BLaER1 treated with 17β-estradiol and CSF1 and Interleukin-3, amounts not matched to agents 10 nM and 100 nM (cell line): ENCODE measurements around the gene PPL.
"Not testable (repeated sequence)": the region's sequence is repeated elsewhere in the genome, so short reads cannot be mapped to it uniquely, and the experiment has no call there.

ENCODE experiments used
- H3K27ac ChIP-seq, 11 experiments: shearing (Covaris generic); formaldehyde crosslinking; 2 replicates each; pipeline ENCODE4 v1.8.1; 2022
- H3K27me3 ChIP-seq, 11 experiments: shearing (Covaris generic); formaldehyde crosslinking; 2 replicates each; pipeline ENCODE4 v1.8.1; 2022
- H3K36me3 ChIP-seq, 11 experiments: shearing (Covaris generic); formaldehyde crosslinking; 2 replicates each; pipeline ENCODE4 v1.8.1; 2022
- H3K4me1 ChIP-seq, 10 experiments: shearing (Covaris generic); formaldehyde crosslinking; 2 replicates each; pipeline ENCODE4 v1.8.1; 2022
- H3K4me2 ChIP-seq, 11 experiments: shearing (Covaris generic); formaldehyde crosslinking; 2 replicates each; pipeline ENCODE4 v1.8.1; 2022
- H3K4me3 ChIP-seq, 10 experiments: shearing (Covaris generic); formaldehyde crosslinking; 2 replicates each; pipeline ENCODE4 v1.8.1; 2022
- H3K9ac ChIP-seq, 11 experiments: shearing (Covaris generic); formaldehyde crosslinking; 2 replicates each; pipeline ENCODE4 v1.8.1; 2022
- H3K9me3 ChIP-seq, 11 experiments: shearing (Covaris generic); formaldehyde crosslinking; replicated peaks in 1 of 11; 2 replicates each; pipeline ENCODE4 v1.8.1; 2022
- H4K20me1 ChIP-seq, 11 experiments: shearing (Covaris generic); formaldehyde crosslinking; 2 replicates each; pipeline ENCODE4 v1.8.1; 2022
- Cebpa-rat ChIP-seq, 11 experiments: shearing (Covaris generic); IDR thresholded peaks; 2 replicates each; pipeline ENCODE4 v1.8.1; 2022

PPL gene

GRCh38 chr16:4962716-4963115 is 25.8 kb upstream of the PPL start:
- peaks cover 0 to 13% (median 0%) of the 10 kb centered on the region in 11 experiments; a peak in 6 of 22 replicates for H4K20me1 ChIP-seq
- peak overlapping the region in 1 of 11 experiments; percentile 11; a peak in 2 of 22 replicates for H3K4me2 ChIP-seq
- H3K36me3 ChIP-seq: no peaks in the 10 kb centered on the region
- peaks cover 0 to 15% (median 0%) of the 10 kb centered on the region in 11 experiments; a peak in 4 of 22 replicates for H3K27me3 ChIP-seq
- TF ChIP-seq Cebpa-rat (IDR thresholded peaks at IDR 0.05): no peak
- peaks cover 6 to 29% (median 7%) of the 10 kb centered on the region in 10 experiments; a peak in 16 of 20 replicates for H3K4me1 ChIP-seq
- H3K4me3 ChIP-seq: no peak overlapping the region
- no peak overlapping the region; a peak in 1 of 22 replicates for H3K9ac ChIP-seq
- peak overlapping the region in 1 of 11 experiments; percentile 42; a peak in 2 of 22 replicates for H3K27ac ChIP-seq
- H3K9me3 ChIP-seq: no peaks in the 10 kb centered on the region

GRCh38 chr16:4960579-4960978 is 23.6 kb upstream of the PPL start:
- peaks cover 0 to 19% (median 11%) of the 10 kb centered on the region in 11 experiments; a peak in 8 of 22 replicates for H4K20me1 ChIP-seq
- TF ChIP-seq Cebpa-rat (IDR thresholded peaks at IDR 0.05): no peak
- no peaks in the 10 kb centered on the region for H3K36me3 ChIP-seq
- H3K4me2 ChIP-seq: no peak overlapping the region
- no peaks in the 10 kb centered on the region for H3K9me3 ChIP-seq
- no peak overlapping the region for H3K4me3 ChIP-seq
- H3K27me3 ChIP-seq: peaks cover 0 to 15% (median 0%) of the 10 kb centered on the region in 11 experiments; a peak in 4 of 22 replicates
- no peak overlapping the region for H3K27ac ChIP-seq
- no peak overlapping the region for H3K9ac ChIP-seq
- H3K4me1 ChIP-seq: peaks cover 6 to 29% (median 12%) of the 10 kb centered on the region in 10 experiments; a peak in 17 of 20 replicates

GRCh38 chr16:4958510-4959438 is 21.8 kb upstream of the PPL start:
- Histone ChIP-seq H3K9me3 (no peaks in the 10 kb centered on the region), H3K9ac (no peak overlapping the region), H3K27me3 (peaks cover 0 to 15% (median 0%) of the 10 kb centered on the region in 11 experiments; a peak in 4 of 22 replicates), H3K4me1 (peaks cover 6 to 29% (median 13%) of the 10 kb centered on the region in 10 experiments; a peak in 17 of 20 replicates), H3K4me2 (peak overlapping the region; percentile 84 to 98 (median 88)), H3K36me3 (no peaks in the 10 kb centered on the region), H4K20me1 (peaks cover 0 to 19% (median 11%) of the 10 kb centered on the region in 11 experiments; a peak in 8 of 22 replicates), H3K4me3 (peak overlapping the region in 9 of 10 experiments; percentile 42 to 65 (median 50); a peak in 15 of 20 replicates), H3K27ac (no peak overlapping the region)
- no peak for TF ChIP-seq Cebpa-rat (IDR thresholded peaks at IDR 0.05)

- Histone ChIP-seq H3K27ac (0 out of 22 replicates have a peak within 1 kb of the TSS, but pooled peaks of 1 of the 11 experiments have one; percentile 11), H3K4me1 (peaks cover 6 to 21% (median 17%) of the 10 kb centered on the region in 10 experiments; a peak in 17 of 20 replicates), H3K27me3 (peaks cover 0 to 15% (median 0%) of the 10 kb centered on the region in 11 experiments; a peak in 4 of 22 replicates), H3K9me3 (no peaks in the 10 kb centered on the region), H4K20me1 (peaks cover 0 to 24% (median 11%) of the 10 kb centered on the region in 11 experiments; a peak in 8 of 22 replicates), H3K4me3 (peak within 1 kb of the TSS; percentile 51 to 69 (median 56)), H3K9ac (peak within 1 kb of the TSS in 9 of 11 experiments; percentile 40 to 61 (median 50); a peak in 14 of 22 replicates), H3K4me2 (peak within 1 kb of the TSS; percentile 86 to 98 (median 95)), H3K36me3 (no peaks in the 10 kb centered on the region)
- TF ChIP-seq Cebpa-rat (IDR thresholded peaks at IDR 0.05): no peak
Measured at GRCh38 chr16:4957720-4958509, 21.0 kb upstream of the PPL start, which contains the start of gene SEC14L5. Gene SEC14L5 (plus strand): TSS chr16:4958330. CDS start chr16:4959324, 994 bp downstream.

- 0 out of 22 replicates have a peak overlapping the region, but pooled peaks of 1 of the 11 experiments have one; percentile 11 for H3K27ac ChIP-seq
- TF ChIP-seq Cebpa-rat (IDR thresholded peaks at IDR 0.05): no peak
- no peaks in the 10 kb centered on the region for H3K9me3 ChIP-seq
- no peaks in the 10 kb centered on the region for H3K36me3 ChIP-seq
- peak overlapping the region in 9 of 11 experiments; percentile 40 to 61 (median 50); a peak in 13 of 22 replicates for H3K9ac ChIP-seq
- peak overlapping the region; percentile 75 to 96 (median 92) for H3K4me2 ChIP-seq
- peaks cover 0 to 15% (median 0%) of the 10 kb centered on the region in 11 experiments; a peak in 4 of 22 replicates for H3K27me3 ChIP-seq
- H3K4me3 ChIP-seq: peak overlapping the region; percentile 51 to 69 (median 56)
- peaks cover 0 to 24% (median 11%) of the 10 kb centered on the region in 11 experiments; a peak in 8 of 22 replicates for H4K20me1 ChIP-seq
- peaks cover 6 to 19% (median 16%) of the 10 kb centered on the region in 10 experiments; a peak in 17 of 20 replicates for H3K4me1 ChIP-seq
Measured at GRCh38 chr16:4957420-4957719, 20.4 kb upstream of the PPL start.

- Histone ChIP-seq H4K20me1 (peaks cover 0 to 24% (median 9%) of the 10 kb centered on the region in 11 experiments; a peak in 8 of 22 replicates), H3K4me3 (no peak overlapping the region), H3K9ac (no peak overlapping the region), H3K27me3 (peaks cover 0 to 12% (median 0%) of the 10 kb centered on the region in 11 experiments; a peak in 4 of 22 replicates), H3K9me3 (no peaks in the 10 kb centered on the region), H3K4me2 (no peak overlapping the region), H3K27ac (no peak overlapping the region), H3K36me3 (no peaks in the 10 kb centered on the region), H3K4me1 (peaks cover 6 to 19% (median 15%) of the 10 kb centered on the region in 10 experiments; a peak in 17 of 20 replicates)
- TF ChIP-seq Cebpa-rat (IDR thresholded peaks at IDR 0.05): no peak
Measured at GRCh38 chr16:4954714-4955113, 17.8 kb upstream of the PPL start.

- not testable (repeated sequence) for H3K9ac ChIP-seq, H3K27ac ChIP-seq
Measured at GRCh38 chr16:4951583-4951982, 14.6 kb upstream of the PPL start.

GRCh38 chr16:4949986-4950385 is 13.0 kb upstream of the PPL start:
- no peak for TF ChIP-seq Cebpa-rat (IDR thresholded peaks at IDR 0.05)
- Histone ChIP-seq H3K4me2 (no peak overlapping the region), H3K9me3 (no peaks in the 10 kb centered on the region), H3K27me3 (no peaks in the 10 kb centered on the region), H3K9ac (no peak overlapping the region), H3K4me1 (peaks cover 6 to 16% (median 9%) of the 10 kb centered on the region in 10 experiments), H3K4me3 (no peak overlapping the region), H3K27ac (no peak overlapping the region), H3K36me3 (no peaks in the 10 kb centered on the region), H4K20me1 (0 out of 22 replicates have a peak, but pooled peaks cover 0 to 5% (median 0%) of the 10 kb centered on the region in 11 experiments)

More at GRCh38 chr16:4951583-4951982, 14.6 kb upstream of the PPL start:
- H3K4me3 ChIP-seq, H3K9me3 ChIP-seq, H3K4me1 ChIP-seq, H3K27me3 ChIP-seq, H3K4me2 ChIP-seq, H3K36me3 ChIP-seq: not testable (repeated sequence)
- peaks cover 0 to 12% (median 2%) of the 10 kb centered on the region in 11 experiments; a peak in 5 of 22 replicates for H4K20me1 ChIP-seq
